Hematopoietic multipotent progenitor cell treated with erythropoietin and hydrocortisone succinate and interleukin-3 and kit ligand, for 8 days (in vitro differentiated cells): ENCODE measurements around the gene FFAR2.

Experiments
- DNase-seq: peaks from one replicate; pipeline ENCODE4 v3.0.0-alpha.2; 2015

The FFAR2 gene

GRCh38 chr19:35491836-35492360, 43.8 kb downstream of the FFAR2 start:
- no peak for DNase-seq

- no peak for DNase-seq
These were observed 45.9 kb downstream of the FFAR2 start for GRCh38 chr19:35493971-35494370.

DNA sequence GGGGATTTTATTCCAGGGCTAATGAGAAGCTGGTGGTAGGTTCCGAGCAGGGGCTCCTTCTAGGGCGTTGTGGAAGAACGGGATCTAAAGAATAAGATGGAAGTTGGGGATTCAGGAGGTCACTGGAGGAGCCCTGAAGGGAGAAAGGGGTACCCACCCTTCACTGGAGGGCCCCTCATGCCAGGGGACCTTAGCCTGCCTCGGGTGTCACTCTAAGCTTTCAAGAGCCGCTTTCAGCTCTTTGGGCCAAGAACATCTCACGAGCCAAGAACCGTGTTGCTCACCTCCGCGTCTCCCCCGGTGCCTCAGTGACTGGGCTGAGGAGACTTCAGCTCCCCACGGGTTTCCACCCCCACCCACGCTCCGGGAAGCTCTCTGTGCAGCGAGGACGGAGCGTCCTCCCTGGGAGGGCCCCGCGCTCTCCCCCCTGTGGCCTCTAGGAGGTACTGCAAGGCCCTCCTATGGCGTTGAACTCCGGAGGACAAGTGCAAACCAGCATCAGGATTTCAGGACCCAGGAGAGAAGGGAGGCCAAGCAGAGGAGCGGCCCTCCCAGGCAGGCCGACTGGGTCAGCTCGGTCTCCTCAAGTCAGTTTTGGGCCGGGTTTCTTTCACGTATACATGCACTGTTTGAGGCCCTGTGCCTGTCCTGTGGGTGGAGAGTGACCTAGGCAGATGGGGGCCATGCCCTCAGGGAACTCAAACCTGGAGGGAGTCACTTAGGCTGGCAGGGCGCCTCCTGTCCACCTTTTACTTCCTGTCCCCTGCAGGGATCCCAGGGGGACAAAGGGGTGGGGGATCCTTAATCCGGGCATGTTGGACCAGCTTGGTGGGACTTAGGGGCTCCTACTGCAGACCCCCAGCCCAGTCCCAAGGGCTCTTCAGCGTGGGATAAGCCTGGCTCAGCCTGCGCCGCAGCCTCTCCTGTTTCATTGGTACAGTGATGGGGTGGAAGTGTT, 47.3 kb downstream of the FFAR2 start:
- DNase-seq, result peak; percentile 54

DNA sequence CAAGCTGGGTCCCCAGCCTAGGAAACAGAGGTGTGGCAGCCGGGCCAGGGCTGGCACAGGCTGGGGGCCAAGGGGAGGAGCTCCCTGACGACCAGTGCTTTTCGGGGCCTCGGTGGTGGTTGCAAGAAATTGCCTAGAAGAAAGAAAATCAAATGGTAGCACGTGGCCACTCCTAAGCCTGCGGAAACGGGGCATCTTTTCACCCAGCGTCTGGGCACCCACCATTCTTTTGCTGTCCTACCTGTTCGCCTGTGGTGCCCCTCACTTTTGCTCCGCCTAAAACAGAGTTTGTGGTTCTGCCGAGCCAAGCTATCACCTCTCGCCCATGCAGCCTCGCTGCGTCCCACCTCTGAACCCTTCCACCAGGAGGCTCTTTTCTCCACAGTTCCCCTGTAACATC, 49.3 kb downstream of the FFAR2 start:
- DNase-seq, result no peak

DNA sequence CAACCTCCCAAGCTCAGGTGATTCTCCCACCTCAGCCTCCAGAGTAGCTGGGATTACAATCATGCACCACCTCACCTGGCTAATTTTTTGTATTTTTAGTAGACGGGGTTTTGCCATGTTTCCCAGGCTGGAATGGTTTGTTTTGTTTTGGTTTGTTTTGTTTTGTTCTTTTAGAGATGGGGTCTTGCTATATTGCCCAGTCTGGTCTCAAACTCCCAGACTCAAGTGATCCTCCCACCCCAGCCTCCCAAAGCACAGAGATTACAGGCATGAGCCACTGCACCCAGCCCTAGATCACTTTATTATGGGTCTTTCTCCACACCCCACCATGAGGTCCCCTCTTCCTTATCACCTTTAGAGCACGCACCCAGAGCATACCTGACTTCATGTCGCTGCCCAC, 50.2 kb downstream of the FFAR2 start:
- DNase-seq, result no peak

GRCh38 chr19:35498984-35499527, 51.0 kb downstream of the FFAR2 start:
- no peak for DNase-seq

GRCh38 chr19:35500611-35501010, 52.6 kb downstream of the FFAR2 start:
- no peak for DNase-seq
